K562 (cell line): ENCODE measurements around the gene GABPB2. TPM values are rescaled to one million over a fixed set of nuclear protein-coding genes. Genes with fewer than 3 reads are reported as not detected.

ENCODE experiments used
- ATAC-seq: fragments of 200-7000 bp; cut with Tn5 transposase; 3 replicates; pipeline ENCODE4 v1.9.1; 2020; ENCODE audit warnings: moderate library complexity
- BruUV-seq: library from RNA; stranded (reverse); fragments of 400-500 nt; replicated peaks from 2 replicates; lab custom pipeline; 2021; lab: Mats Ljungman, UMichigan
- CTCF ChIA-PET: fragments of 300-600 bp; formaldehyde crosslinking; extraction: SDS; loops from one replicate; lab custom pipeline; 2021; ENCODE audit warnings: low intra/inter-chr PET ratio; lab: Yijun Ruan, JAX
- POLR2A ChIA-PET: fragments of 300-600, 350-650 bp; sonication (Branson Sonifier 250); formaldehyde crosslinking; extraction: SDS; loops from one replicate; lab custom pipeline; 2021; ENCODE audit warnings: antibody characterized with exemption, inconsistent platforms; lab: Yijun Ruan, JAX
- DNase-seq, 4 experiments: peaks; one replicate each; pipeline versions ENCODE4 v3.0.0 to v3.0.0-alpha.2; 2011 to 2018; ENCODE audit warnings: low spot score in 3 of 4, mixed read lengths in 3 of 4; ENCODE audit errors: extremely low read depth in 1 of 4
- FAIRE-seq: peaks from 2 replicates; lab custom pipeline; 2011; peaks lifted over from hg19 to GRCh38; lab: Jason Lieb, UNC
- H2AFZ ChIP-seq: 2 replicates; pipeline ENCODE4 v1.6.0; 2011; ENCODE audit warnings: low read depth, low read length, control low read depth, inconsistent platforms
- H3K27ac ChIP-seq: fragments of 200-600 bp; 3 replicates; pipeline ENCODE4 v1.8.0; 2011; ENCODE audit warnings: low read depth, mild to moderate bottlenecking, control low read depth, inconsistent platforms, low read length, moderate library complexity, mixed read lengths; ENCODE audit errors: extremely low read depth
- H3K27me3 ChIP-seq, 2 experiments: fragments of 300-600 bp in 1 of 2; 2 replicates in 1 of 2; 3 replicates in 1 of 2; pipeline versions ENCODE4 v1.6.0 to v1.8.0; 2011; ENCODE audit warnings: inconsistent platforms in 2 of 2, low read length in 2 of 2, mild to moderate bottlenecking in 1 of 2, mixed read lengths in 1 of 2, moderate library complexity in 1 of 2; ENCODE audit not compliant: control insufficient read depth in 2 of 2, insufficient read depth in 2 of 2
- H3K36me3 ChIP-seq: fragments of 300-600 bp; 3 replicates; pipeline ENCODE4 v1.8.0; 2011; ENCODE audit warnings: mild to moderate bottlenecking, low read length, inconsistent platforms; ENCODE audit not compliant: control insufficient read depth, insufficient read depth
- H3K4me1 ChIP-seq, 2 experiments: fragments of 200-600 bp in 1 of 2; replicated peaks in 1 of 2; 2 replicates in 1 of 2; 3 replicates in 1 of 2; pipeline versions ENCODE4 v1.5.1 to v1.8.0; 2011; ENCODE audit warnings: inconsistent platforms in 2 of 2, low read length in 2 of 2, mild to moderate bottlenecking in 1 of 2, mixed read lengths in 1 of 2, moderate library complexity in 1 of 2; ENCODE audit not compliant: control insufficient read depth in 2 of 2, insufficient read depth in 2 of 2
- H3K4me2 ChIP-seq: 2 replicates; pipeline ENCODE4 v1.6.1; 2011; ENCODE audit warnings: low read length, control low read depth, inconsistent platforms, mixed read lengths; ENCODE audit not compliant: insufficient read depth
- H3K4me3 ChIP-seq: fragments of 200-600 bp; sonication (generic), shearing (Covaris generic); 2 replicates; pipeline ENCODE4 v1.5.1; 2016; ENCODE audit warnings: control low read depth, inconsistent platforms
- H3K79me2 ChIP-seq: fragments of 200-600 bp; 3 replicates; pipeline ENCODE4 v1.8.0; 2011; ENCODE audit warnings: low read length, inconsistent platforms; ENCODE audit not compliant: control insufficient read depth, insufficient read depth
- H3K9ac ChIP-seq, 2 experiments: 2 replicates each; pipeline versions ENCODE4 v1.6.0 to v1.6.1; 2011; ENCODE audit warnings: low read depth in 2 of 2, low read length in 2 of 2, control low read depth in 1 of 2, inconsistent platforms in 1 of 2, mild to moderate bottlenecking in 1 of 2, mixed read lengths in 1 of 2; ENCODE audit not compliant: insufficient read depth in 1 of 2
- H3K9me1 ChIP-seq: one replicate; pipeline ENCODE4 v1.6.0; 2011; ENCODE audit warnings: inconsistent platforms, mild to moderate bottlenecking, low read length, moderate library complexity; ENCODE audit not compliant: control insufficient read depth, insufficient read depth
- H3K9me3 ChIP-seq: replicated peaks from 2 replicates; pipeline ENCODE4 v1.5.1; 2011; ENCODE audit warnings: low read depth, low read length, inconsistent platforms; ENCODE audit not compliant: control insufficient read depth, insufficient read depth
- H4K20me1 ChIP-seq: replicated peaks from 2 replicates; pipeline ENCODE4 v1.6.1; 2011; ENCODE audit warnings: low read length, inconsistent platforms, mixed read lengths; ENCODE audit not compliant: control insufficient read depth, insufficient read depth
- CHD1 ChIP-seq: fragments of 200-600 bp; sonication (generic); IDR thresholded peaks from one replicate; pipeline ENCODE4 v1.6.1; 2012; ENCODE audit warnings: mild to moderate bottlenecking, moderate library complexity, low read length, inconsistent platforms
- CREBBP ChIP-seq: IDR thresholded peaks from one replicate; pipeline ENCODE4 v1.6.1; 2012; ENCODE audit warnings: low read depth, mild to moderate bottlenecking, control low read depth, inconsistent platforms, low read length
- ELF1 ChIP-seq: fragments of 200-800 bp; sonication (Bioruptor generic); IDR thresholded peaks from 2 replicates; pipeline ENCODE4 v1.6.1; 2016; ENCODE audit warnings: missing genetic modification characterization, missing compliant biosample characterization
- GABPB1 ChIP-seq: sonication (generic); formaldehyde crosslinking; IDR thresholded peaks from 2 replicates; pipeline ENCODE4 v1.8.0; 2022; ENCODE audit warnings: mild to moderate bottlenecking, missing genetic modification reagents
- HNRNPH1 ChIP-seq: fragments of 200-400 bp; formaldehyde crosslinking; optimal IDR thresholded peaks from 2 replicates; pipeline ENCODE3; 2017; ENCODE audit warnings: low read depth, mild to moderate bottlenecking, low read length, moderate library complexity
- NCOA4 ChIP-seq: fragments of 450-650 bp; IDR thresholded peaks from 2 replicates; pipeline ENCODE4 v1.6.1; 2018; ENCODE audit warnings: mild to moderate bottlenecking; ENCODE audit not compliant: partially characterized antibody
- RBFOX2 ChIP-seq: fragments of 200-400 bp; formaldehyde crosslinking; IDR thresholded peaks from 2 replicates; pipeline ENCODE4 v1.6.1; 2017; ENCODE audit warnings: low read depth, mild to moderate bottlenecking, low read length, moderate library complexity
- SNRNP70 ChIP-seq: fragments of 200-400 bp; formaldehyde crosslinking; optimal IDR thresholded peaks from 2 replicates; pipeline ENCODE3; 2017; ENCODE audit warnings: low read depth, low read length
- TOE1 ChIP-seq, 2 experiments: fragments of 450-650 bp in 1 of 2; sonication (generic) in 1 of 2; formaldehyde crosslinking in 1 of 2; IDR thresholded peaks; 2 replicates each; pipeline versions ENCODE4 v1.7.1 to v1.8.0; 2016 to 2022; ENCODE audit warnings: borderline replicate concordance in 2 of 2, mild to moderate bottlenecking in 2 of 2, antibody characterized with exemption in 1 of 2, inconsistent platforms in 1 of 2, low read depth in 1 of 2, missing genetic modification reagents in 1 of 2, moderate library complexity in 1 of 2
- ZNF274 ChIP-seq: IDR thresholded peaks from 2 replicates; pipeline ENCODE4 v1.6.1; 2011; ENCODE audit warnings: low read depth, mild to moderate bottlenecking, low read length, moderate library complexity, borderline replicate concordance
- WGBS: fragments of 100-300 bp; shearing (Covaris generic); methylation state at CpG from one replicate; pipeline ENCODE4 v1.1.6; 2016; ENCODE audit warnings: low coverage, mixed read lengths; ENCODE audit not compliant: insufficient coverage; ENCODE audit errors: missing lambda C conversion rate; 5-methylcytosine and 5-hydroxymethylcytosine counted together
- in situ Hi-C: fragments of 300-500 bp; cut with MboI; formaldehyde crosslinking; loops from 4 replicates; pipeline ENCODE4 v1.15.0; 2018; ENCODE audit warnings: inconsistent platforms, mixed read lengths
- intact Hi-C: fragments of 100-400 bp; cut with micrococcal nuclease; formaldehyde crosslinking; loops from 2 replicates; pipeline ENCODE4 v1.14.2; 2022
- polyA plus RNA-seq, 8 experiments: library from polyadenylated mRNA; depleted of rRNA in 4 of 8; stranded (reverse) in 5 of 8; unstranded in 3 of 8; fragments of >200 nt; fragmentation: Nextera tagmentation in 2 of 8; fragmentation: Illumina TruSeq in 1 of 8; extraction: Ambion mirVana in 2 of 8; extraction: Trizol in 1 of 8; gene quantifications; 2 replicates each; pipeline versions ENCODE4 v1.2.1 to v1.2.3, GENCODE V29; 2011 to 2014; ENCODE audit warnings: inconsistent platforms in 1 of 8, missing spikeins in 1 of 8
- total RNA-seq, 7 experiments: library from RNA; depleted of rRNA in 6 of 7; stranded (reverse); fragments of >200 nt in 6 of 7; fragmentation: Illumina TruSeq in 2 of 7; extraction: Trizol in 2 of 7; gene quantifications; 2 replicates each; pipeline versions ENCODE4 v1.2.1 to v1.2.3, GENCODE V29; 2011 to 2021; ENCODE audit warnings: low replicate concordance in 1 of 7
- TF ChIP-seq, protein P1 (sequence below): sonication (generic); formaldehyde crosslinking; IDR thresholded peaks from 2 replicates; pipeline ENCODE4 v1.8.1; 2023; ENCODE audit warnings: missing genetic modification reagents, mild to moderate bottlenecking, borderline replicate concordance

The GABPB2 gene
- total and polyA plus RNA-seq, 9 of the 15 experiments (the other 6 are each of a cell fraction or from before 2014, with no cell fraction given), result 2.2 to 13.3 (median 6.1) TPM

DNA sequence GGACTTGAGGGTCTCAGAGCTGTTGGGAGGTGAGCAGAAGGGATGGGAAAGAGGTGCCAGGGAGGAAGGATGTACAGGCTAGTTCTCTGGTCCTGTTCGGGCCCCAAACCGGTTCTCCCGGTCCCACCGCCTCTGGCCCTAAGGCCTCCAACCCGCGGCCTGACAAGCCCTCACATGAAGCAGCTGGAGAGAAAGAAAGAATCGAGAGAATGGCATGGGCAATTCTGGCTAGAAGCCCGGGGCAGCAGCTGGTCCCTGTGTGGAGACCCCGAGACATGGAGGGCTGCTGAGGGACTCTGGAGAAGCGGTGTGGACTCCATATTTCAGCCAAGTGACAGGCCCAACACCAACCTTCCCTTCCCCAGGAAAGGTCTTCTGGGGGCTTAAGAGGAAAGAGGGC lies 11.9 kb upstream of the GABPB2 start:
- peaks cover 43 to 47% of the 10 kb centered on the region in 2 experiments for H3K4me1 ChIP-seq
- H3K79me2 ChIP-seq, result peaks cover 95% of the 10 kb centered on the region
- peak overlapping the region; percentile 91 for H3K27ac ChIP-seq
- CTCF ChIA-PET, result interaction anchor here (0.9 kb wide), 1 partner anchor 12 kb away, joined by 4 read pairs; the partner anchor contains the start of gene GABPB2
- ATAC-seq (no peak), FAIRE-seq (no peak), DNase-seq (no peak)
- no peak overlapping the region for H2AFZ ChIP-seq
- BruUV-seq, result TSS peak; percentile 53
- WGBS, result 1% methylated on average over 10 of the region's 10 CpGs
- peaks cover 2% of the 10 kb centered on the region for H3K9me1 ChIP-seq
- in situ Hi-C loops, result no loop called here
- peak overlapping the region; percentile 92 to 97 for H3K9ac ChIP-seq
- H3K4me3 ChIP-seq, result peak overlapping the region; percentile 95
- 0 out of 2 replicates have a peak, but pooled peaks cover 3% of the 10 kb centered on the region for H4K20me1 ChIP-seq
- H3K4me2 ChIP-seq, result peak overlapping the region; percentile 96
- POLR2A ChIA-PET, result interaction anchor here (0.6 to 4.4 kb wide), 9 partner anchors 9 to 522 kb away, joined by 3 to 19 read pairs (median 4); partner anchors contain the start of gene C1orf56
- H3K9me3 ChIP-seq, result no peaks in the 10 kb centered on the region
- no peaks in the 10 kb centered on the region for H3K27me3 ChIP-seq
- H3K36me3 ChIP-seq, result peaks cover 54% of the 10 kb centered on the region
- intact Hi-C loops, result loop anchor here (5.0 kb wide), 2 partner anchors 36 to 51 kb away; partner anchors contain the start of genes MINDY1 and PRUNE1
- no peak for TF ChIP-seq SNRNP70
- TF ChIP-seq GABPB1 (CRISPR knock-in tag), result peak; percentile 0; the same call in 1 of the 2 replicates
- TF ChIP-seq RBFOX2, result peak; percentile 38; the same call in 1 of the 2 replicates
- no peak for TF ChIP-seq HNRNPH1
- TF ChIP-seq ZNF274, result 0 out of 2 replicates have a peak, but pooled peaks have one; percentile 20
- TF ChIP-seq, protein P1, sequence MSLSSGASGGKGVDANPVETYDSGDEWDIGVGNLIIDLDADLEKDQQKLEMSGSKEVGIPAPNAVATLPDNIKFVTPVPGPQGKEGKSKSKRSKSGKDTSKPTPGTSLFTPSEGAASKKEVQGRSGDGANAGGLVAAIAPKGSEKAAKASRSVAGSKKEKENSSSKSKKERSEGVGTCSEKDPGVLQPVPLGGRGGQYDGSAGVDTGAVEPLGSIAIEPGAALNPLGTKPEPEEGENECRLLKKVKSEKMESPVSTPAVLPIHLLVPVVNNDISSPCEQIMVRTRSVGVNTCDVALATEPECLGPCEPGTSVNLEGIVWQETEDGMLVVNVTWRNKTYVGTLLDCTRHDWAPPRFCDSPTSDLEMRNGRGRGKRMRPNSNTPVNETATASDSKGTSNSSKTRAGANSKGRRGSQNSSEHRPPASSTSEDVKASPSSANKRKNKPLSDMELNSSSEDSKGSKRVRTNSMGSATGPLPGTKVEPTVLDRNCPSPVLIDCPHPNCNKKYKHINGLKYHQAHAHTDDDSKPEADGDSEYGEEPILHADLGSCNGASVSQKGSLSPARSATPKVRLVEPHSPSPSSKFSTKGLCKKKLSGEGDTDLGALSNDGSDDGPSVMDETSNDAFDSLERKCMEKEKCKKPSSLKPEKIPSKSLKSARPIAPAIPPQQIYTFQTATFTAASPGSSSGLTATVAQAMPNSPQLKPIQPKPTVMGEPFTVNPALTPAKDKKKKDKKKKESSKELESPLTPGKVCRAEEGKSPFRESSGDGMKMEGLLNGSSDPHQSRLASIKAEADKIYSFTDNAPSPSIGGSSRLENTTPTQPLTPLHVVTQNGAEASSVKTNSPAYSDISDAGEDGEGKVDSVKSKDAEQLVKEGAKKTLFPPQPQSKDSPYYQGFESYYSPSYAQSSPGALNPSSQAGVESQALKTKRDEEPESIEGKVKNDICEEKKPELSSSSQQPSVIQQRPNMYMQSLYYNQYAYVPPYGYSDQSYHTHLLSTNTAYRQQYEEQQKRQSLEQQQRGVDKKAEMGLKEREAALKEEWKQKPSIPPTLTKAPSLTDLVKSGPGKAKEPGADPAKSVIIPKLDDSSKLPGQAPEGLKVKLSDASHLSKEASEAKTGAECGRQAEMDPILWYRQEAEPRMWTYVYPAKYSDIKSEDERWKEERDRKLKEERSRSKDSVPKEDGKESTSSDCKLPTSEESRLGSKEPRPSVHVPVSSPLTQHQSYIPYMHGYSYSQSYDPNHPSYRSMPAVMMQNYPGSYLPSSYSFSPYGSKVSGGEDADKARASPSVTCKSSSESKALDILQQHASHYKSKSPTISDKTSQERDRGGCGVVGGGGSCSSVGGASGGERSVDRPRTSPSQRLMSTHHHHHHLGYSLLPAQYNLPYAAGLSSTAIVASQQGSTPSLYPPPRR (CRISPR knock-in tag), result 0 out of 2 replicates have a peak, but pooled peaks have one; percentile 14
- TF ChIP-seq NCOA4, result no peak
- TF ChIP-seq TOE1 (IDR thresholded peaks at IDR 0.05; ENCODE audit: borderline replicate concordance), result no peak
- TF ChIP-seq TOE1 (CRISPR knock-in tag; IDR thresholded peaks at IDR 0.05; ENCODE audit: borderline replicate concordance, low read depth), result no peak
- no peak for TF ChIP-seq CREBBP
- peak; percentile 21 for TF ChIP-seq CHD1
- TF ChIP-seq ELF1 (tag), result 0 out of 2 replicates have a peak, but pooled peaks have one; percentile 1
